WTC11 (cell line): Measurements from ENCODE around the gene SBF1. TPM values are rescaled to one million over a fixed set of nuclear protein-coding genes. Genes with fewer than 3 reads are reported as not detected.
"Not testable (repeated sequence)": the region's sequence is repeated elsewhere in the genome, so short reads cannot be mapped to it uniquely, and the experiment has no call there.

Experiments used
- ATAC-seq: fragments of 200-7000 bp; cut with Tn5 transposase; 2 replicates; pipeline ENCODE4 v1.10.0; 2021; ENCODE audit warnings: mild to moderate bottlenecking, moderate library complexity
- CTCF ChIA-PET: fragments of 300-600 bp; sonication (Branson Sonifier 250); formaldehyde crosslinking; loops from one replicate; lab custom pipeline; 2021; ENCODE audit warnings: antibody characterized with exemption; lab: Charles Lee
- POLR2A ChIA-PET: fragments of 350-600 bp; sonication (Branson Sonifier 250); formaldehyde crosslinking; loops from one replicate; lab custom pipeline; 2021; ENCODE audit warnings: antibody characterized with exemption; lab: Charles Lee
- DNase-seq: peaks from one replicate; pipeline ENCODE4 v3.0.0; 2021; ENCODE audit warnings: low spot score
- H3K27ac Mint-ChIP-seq: 2 replicates; pipeline ENCODE4 v1.8.0; 2021; ENCODE audit warnings: mixed read lengths
- H3K27me3 Mint-ChIP-seq: 2 replicates; pipeline ENCODE4 v1.8.0; 2021; ENCODE audit warnings: low read depth, mild to moderate bottlenecking, moderate library complexity, mixed read lengths
- H3K36me3 Mint-ChIP-seq: 2 replicates; pipeline ENCODE4 v1.8.0; 2021; ENCODE audit warnings: mixed read lengths
- H3K4me1 Mint-ChIP-seq: 2 replicates; pipeline ENCODE4 v1.8.0; 2022; ENCODE audit warnings: mixed read lengths
- H3K4me3 Mint-ChIP-seq: 2 replicates; pipeline ENCODE4 v1.8.0; 2021; ENCODE audit warnings: mild to moderate bottlenecking, moderate library complexity, mixed read lengths
- H3K9me3 Mint-ChIP-seq: 2 replicates; pipeline ENCODE4 v1.8.0; 2021; ENCODE audit warnings: mixed read lengths
- ELF4 ChIP-seq: sonication (generic); formaldehyde crosslinking; IDR thresholded peaks from 2 replicates; pipeline ENCODE4 v1.8.1; 2022; ENCODE audit warnings: low read depth, mild to moderate bottlenecking, moderate library complexity, missing genetic modification reagents
- GABPB1 ChIP-seq: sonication (generic); formaldehyde crosslinking; IDR thresholded peaks from 2 replicates; pipeline ENCODE4 v1.8.1; 2023; ENCODE audit warnings: mild to moderate bottlenecking, missing genetic modification reagents
- HMGA2 ChIP-seq: fragments of 250-450 bp; sonication (Bioruptor Pico); IDR thresholded peaks from 2 replicates; pipeline ENCODE4 v1.4.0; 2021; ENCODE audit warnings: mild to moderate bottlenecking, moderate library complexity
- RELA ChIP-seq: sonication (generic); formaldehyde crosslinking; IDR thresholded peaks from 2 replicates; pipeline ENCODE4 v1.8.1; 2022; ENCODE audit warnings: missing genetic modification reagents, mild to moderate bottlenecking, borderline replicate concordance
- SMAD4 ChIP-seq: sonication (generic); formaldehyde crosslinking; IDR thresholded peaks from 2 replicates; pipeline ENCODE4 v1.8.0; 2022; ENCODE audit warnings: mild to moderate bottlenecking, missing genetic modification reagents
- TEAD4 ChIP-seq: sonication (generic); formaldehyde crosslinking; IDR thresholded peaks from 2 replicates; pipeline ENCODE4 v1.8.0; 2022; ENCODE audit warnings: mild to moderate bottlenecking, missing genetic modification reagents
- ZNF121 ChIP-seq: sonication (generic); formaldehyde crosslinking; IDR thresholded peaks from 2 replicates; pipeline ENCODE4 v1.8.0; 2023; ENCODE audit warnings: missing genetic modification reagents
- ZNF416 ChIP-seq: fragments of 250-450 bp; sonication (Bioruptor Pico); IDR thresholded peaks from 2 replicates; pipeline ENCODE4 v1.9.0; 2021; ENCODE audit warnings: mild to moderate bottlenecking, inconsistent platforms
- total RNA-seq: library from RNA; stranded (reverse); gene quantifications from 3 replicates; pipeline ENCODE4 v1.2.3, GENCODE V29; 2021
- TF ChIP-seq, protein P1 (sequence below): sonication (generic); formaldehyde crosslinking; IDR thresholded peaks from 2 replicates; pipeline ENCODE4 v1.8.1; 2022; ENCODE audit warnings: missing genetic modification reagents, borderline replicate concordance
- TF ChIP-seq, protein P2 (sequence below): sonication (generic); formaldehyde crosslinking; IDR thresholded peaks from 2 replicates; pipeline ENCODE4 v1.8.1; 2023; ENCODE audit warnings: mild to moderate bottlenecking, missing genetic modification reagents, moderate library complexity
- TF ChIP-seq, protein P3 (sequence below): sonication (generic); formaldehyde crosslinking; IDR thresholded peaks from 2 replicates; pipeline ENCODE4 v1.8.1; 2022; ENCODE audit warnings: mild to moderate bottlenecking, moderate library complexity, missing genetic modification reagents
- TF ChIP-seq, protein P4 (sequence below): sonication (generic); formaldehyde crosslinking; IDR thresholded peaks from 2 replicates; pipeline ENCODE4 v1.8.1; 2022; ENCODE audit warnings: low read depth, missing genetic modification reagents, borderline replicate concordance
- TF ChIP-seq, protein P5 (sequence below): sonication (generic); formaldehyde crosslinking; IDR thresholded peaks from 2 replicates; pipeline ENCODE4 v1.8.0; 2023; ENCODE audit warnings: mild to moderate bottlenecking, missing genetic modification reagents
- TF ChIP-seq, protein P6 (sequence below): sonication (generic); formaldehyde crosslinking; IDR thresholded peaks from 2 replicates; pipeline ENCODE4 v1.8.0; 2022; ENCODE audit warnings: mild to moderate bottlenecking, missing genetic modification reagents
- TF ChIP-seq, protein P7 (sequence below): fragments of 250-450 bp; sonication (Bioruptor Pico); IDR thresholded peaks from 2 replicates; pipeline ENCODE4 v1.9.0; 2021; ENCODE audit warnings: moderate library complexity, mild to moderate bottlenecking, inconsistent platforms, borderline replicate concordance

SBF1 gene
- total RNA-seq, 1 experiment from 2014 or later, result 108 TPM

DNA sequence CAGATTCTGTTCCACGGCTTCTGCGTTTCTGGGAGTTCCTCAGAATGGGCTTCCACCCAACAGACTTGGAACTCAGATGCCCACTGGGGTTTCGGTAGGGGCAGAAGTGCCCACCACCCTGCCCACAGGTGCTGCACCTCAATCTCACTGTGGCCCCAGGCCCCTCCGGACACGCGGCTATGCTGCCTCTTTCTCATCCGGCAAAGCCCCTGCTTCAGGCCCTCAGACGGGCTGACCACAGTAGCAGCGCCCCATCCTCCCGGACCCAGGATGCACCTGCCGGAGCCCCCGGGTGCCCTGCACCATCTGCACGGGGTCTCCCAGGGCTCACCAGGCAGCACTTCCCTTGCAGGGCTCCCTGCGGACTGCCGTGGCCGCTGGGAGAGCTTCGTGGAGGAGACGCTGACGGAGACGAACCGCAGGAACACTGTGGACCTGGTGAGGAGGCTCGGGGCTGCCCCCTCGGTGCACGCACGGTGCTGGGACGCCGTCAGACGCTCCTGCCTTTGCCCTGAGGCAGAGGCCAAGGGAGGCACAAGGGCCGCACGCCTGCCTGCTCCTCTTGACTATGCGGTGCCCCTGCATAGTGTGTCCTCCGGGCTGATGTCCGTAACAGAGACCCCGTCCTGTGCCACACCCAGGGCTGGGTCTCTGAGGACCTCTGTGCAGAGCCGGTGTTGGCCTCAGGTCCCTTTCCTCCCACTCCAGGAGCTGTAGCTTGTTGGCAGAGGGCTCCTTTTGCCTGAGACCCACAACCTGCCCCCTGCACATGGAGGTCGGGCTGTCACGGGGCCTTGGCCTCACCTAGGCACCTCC lies 38.6 kb downstream of the SBF1 start:
- Mint-ChIP-seq H3K36me3 (peaks cover 9% of the 10 kb centered on the region), H3K9me3 (no peaks in the 10 kb centered on the region), H3K4me3 (no peak overlapping the region), H3K4me1 (no peaks in the 10 kb centered on the region), H3K27ac (no peak overlapping the region), H3K27me3 (no peaks in the 10 kb centered on the region)
- ChIA-PET CTCF (no interaction called here), POLR2A (no interaction called here)
- DNase-seq (no peak), ATAC-seq (no peak)
- TF ChIP-seq ZNF416 (CRISPR knock-in tag) (no peak), TEAD4 (CRISPR knock-in tag) (no peak), SMAD4 (no peak), ZNF121 (CRISPR knock-in tag) (no peak), GABPB1 (CRISPR knock-in tag) (no peak)
- TF ChIP-seq, protein P1, sequence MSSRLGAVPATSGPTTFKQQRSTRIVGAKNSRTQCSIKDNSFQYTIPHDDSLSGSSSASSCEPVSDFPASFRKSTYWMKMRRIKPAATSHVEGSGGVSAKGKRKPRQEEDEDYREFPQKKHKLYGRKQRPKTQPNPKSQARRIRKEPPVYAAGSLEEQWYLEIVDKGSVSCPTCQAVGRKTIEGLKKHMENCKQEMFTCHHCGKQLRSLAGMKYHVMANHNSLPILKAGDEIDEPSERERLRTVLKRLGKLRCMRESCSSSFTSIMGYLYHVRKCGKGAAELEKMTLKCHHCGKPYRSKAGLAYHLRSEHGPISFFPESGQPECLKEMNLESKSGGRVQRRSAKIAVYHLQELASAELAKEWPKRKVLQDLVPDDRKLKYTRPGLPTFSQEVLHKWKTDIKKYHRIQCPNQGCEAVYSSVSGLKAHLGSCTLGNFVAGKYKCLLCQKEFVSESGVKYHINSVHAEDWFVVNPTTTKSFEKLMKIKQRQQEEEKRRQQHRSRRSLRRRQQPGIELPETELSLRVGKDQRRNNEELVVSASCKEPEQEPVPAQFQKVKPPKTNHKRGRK (CRISPR knock-in tag), result no peak
- TF ChIP-seq, protein P2, sequence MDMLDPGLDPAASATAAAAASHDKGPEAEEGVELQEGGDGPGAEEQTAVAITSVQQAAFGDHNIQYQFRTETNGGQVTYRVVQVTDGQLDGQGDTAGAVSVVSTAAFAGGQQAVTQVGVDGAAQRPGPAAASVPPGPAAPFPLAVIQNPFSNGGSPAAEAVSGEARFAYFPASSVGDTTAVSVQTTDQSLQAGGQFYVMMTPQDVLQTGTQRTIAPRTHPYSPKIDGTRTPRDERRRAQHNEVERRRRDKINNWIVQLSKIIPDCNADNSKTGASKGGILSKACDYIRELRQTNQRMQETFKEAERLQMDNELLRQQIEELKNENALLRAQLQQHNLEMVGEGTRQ (CRISPR knock-in tag), result no peak
- TF ChIP-seq, protein P3, sequence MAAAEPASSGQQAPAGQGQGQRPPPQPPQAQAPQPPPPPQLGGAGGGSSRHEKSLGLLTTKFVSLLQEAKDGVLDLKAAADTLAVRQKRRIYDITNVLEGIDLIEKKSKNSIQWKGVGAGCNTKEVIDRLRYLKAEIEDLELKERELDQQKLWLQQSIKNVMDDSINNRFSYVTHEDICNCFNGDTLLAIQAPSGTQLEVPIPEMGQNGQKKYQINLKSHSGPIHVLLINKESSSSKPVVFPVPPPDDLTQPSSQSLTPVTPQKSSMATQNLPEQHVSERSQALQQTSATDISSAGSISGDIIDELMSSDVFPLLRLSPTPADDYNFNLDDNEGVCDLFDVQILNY (CRISPR knock-in tag), result no peak
- TF ChIP-seq, protein P4, sequence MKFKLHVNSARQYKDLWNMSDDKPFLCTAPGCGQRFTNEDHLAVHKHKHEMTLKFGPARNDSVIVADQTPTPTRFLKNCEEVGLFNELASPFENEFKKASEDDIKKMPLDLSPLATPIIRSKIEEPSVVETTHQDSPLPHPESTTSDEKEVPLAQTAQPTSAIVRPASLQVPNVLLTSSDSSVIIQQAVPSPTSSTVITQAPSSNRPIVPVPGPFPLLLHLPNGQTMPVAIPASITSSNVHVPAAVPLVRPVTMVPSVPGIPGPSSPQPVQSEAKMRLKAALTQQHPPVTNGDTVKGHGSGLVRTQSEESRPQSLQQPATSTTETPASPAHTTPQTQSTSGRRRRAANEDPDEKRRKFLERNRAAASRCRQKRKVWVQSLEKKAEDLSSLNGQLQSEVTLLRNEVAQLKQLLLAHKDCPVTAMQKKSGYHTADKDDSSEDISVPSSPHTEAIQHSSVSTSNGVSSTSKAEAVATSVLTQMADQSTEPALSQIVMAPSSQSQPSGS, result no peak
- TF ChIP-seq, protein P5, sequence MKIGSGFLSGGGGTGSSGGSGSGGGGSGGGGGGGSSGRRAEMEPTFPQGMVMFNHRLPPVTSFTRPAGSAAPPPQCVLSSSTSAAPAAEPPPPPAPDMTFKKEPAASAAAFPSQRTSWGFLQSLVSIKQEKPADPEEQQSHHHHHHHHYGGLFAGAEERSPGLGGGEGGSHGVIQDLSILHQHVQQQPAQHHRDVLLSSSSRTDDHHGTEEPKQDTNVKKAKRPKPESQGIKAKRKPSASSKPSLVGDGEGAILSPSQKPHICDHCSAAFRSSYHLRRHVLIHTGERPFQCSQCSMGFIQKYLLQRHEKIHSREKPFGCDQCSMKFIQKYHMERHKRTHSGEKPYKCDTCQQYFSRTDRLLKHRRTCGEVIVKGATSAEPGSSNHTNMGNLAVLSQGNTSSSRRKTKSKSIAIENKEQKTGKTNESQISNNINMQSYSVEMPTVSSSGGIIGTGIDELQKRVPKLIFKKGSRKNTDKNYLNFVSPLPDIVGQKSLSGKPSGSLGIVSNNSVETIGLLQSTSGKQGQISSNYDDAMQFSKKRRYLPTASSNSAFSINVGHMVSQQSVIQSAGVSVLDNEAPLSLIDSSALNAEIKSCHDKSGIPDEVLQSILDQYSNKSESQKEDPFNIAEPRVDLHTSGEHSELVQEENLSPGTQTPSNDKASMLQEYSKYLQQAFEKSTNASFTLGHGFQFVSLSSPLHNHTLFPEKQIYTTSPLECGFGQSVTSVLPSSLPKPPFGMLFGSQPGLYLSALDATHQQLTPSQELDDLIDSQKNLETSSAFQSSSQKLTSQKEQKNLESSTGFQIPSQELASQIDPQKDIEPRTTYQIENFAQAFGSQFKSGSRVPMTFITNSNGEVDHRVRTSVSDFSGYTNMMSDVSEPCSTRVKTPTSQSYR, result no peak
- TF ChIP-seq, protein P6, sequence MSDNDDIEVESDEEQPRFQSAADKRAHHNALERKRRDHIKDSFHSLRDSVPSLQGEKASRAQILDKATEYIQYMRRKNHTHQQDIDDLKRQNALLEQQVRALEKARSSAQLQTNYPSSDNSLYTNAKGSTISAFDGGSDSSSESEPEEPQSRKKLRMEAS (CRISPR knock-in tag), result no peak

DNA sequence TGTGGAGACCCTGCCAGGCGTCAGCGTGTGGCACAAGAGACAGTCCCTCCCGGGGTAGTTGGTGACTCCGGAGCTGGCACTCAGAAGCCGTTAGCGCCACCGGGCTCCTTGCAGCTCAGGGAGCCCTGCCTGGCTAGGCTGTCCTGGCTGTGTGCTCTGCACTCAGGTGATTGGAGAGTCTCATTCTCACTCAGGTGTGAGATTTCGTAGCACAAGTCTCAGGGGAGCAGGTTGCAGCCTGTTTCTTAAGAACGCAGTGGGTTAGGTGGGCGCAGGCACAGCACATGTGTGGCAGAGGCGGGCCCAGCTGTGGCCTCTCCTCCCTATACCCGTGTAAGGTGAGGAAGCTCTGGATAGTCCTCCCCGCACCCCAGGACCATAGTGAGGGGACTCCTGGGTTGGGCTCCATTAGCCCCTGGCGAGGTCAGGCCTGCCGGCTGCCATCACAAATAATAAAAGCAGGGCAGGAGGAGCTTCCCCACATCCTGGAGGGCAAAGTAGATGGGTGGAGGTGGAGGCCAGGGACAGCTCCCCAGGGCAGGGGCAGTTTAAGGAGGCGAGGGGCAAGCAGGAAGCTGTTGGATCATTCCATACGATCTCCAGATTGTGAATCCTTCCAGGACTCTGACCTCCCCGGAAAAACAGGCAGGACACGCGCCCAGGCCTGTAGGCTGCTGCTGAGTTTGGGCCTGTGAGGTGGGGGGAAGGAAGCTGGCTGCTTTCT lies 39.4 kb downstream of the SBF1 start:
- H3K4me3 Mint-ChIP-seq, result no peak overlapping the region
- H3K4me1 Mint-ChIP-seq, result no peaks in the 10 kb centered on the region
- POLR2A ChIA-PET, result no interaction called here
- no peaks in the 10 kb centered on the region for H3K27me3 Mint-ChIP-seq
- no peak overlapping the region for H3K27ac Mint-ChIP-seq
- DNase-seq, result no peak
- ATAC-seq, result no peak
- TF ChIP-seq, protein P6 (CRISPR knock-in tag), result no peak
- CTCF ChIA-PET, result no interaction called here
- H3K9me3 Mint-ChIP-seq, result no peaks in the 10 kb centered on the region
- peaks cover 15% of the 10 kb centered on the region for H3K36me3 Mint-ChIP-seq

DNA sequence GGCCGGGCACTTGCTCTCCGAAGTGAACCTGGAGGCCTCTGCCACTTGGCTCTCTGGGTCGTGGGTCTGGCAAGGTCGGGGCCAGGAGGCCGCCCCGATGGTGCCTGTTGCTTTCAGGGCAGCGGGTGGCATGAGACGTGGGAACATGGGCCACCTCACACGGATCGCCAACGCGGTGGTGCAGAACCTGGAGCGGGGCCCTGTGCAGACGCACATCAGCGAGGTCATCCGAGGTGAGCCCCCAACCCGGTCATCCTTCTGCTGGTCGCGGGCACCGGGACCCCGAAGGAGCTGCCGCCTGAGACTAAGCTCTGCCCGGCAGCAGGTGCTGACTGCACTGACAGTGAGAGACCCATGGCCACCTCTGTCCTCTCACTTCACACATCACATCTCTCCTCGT lies 40.0 kb downstream of the SBF1 start:
- no peak overlapping the region for H3K27ac Mint-ChIP-seq
- ChIA-PET POLR2A (no interaction called here), CTCF (interaction anchor here (0.6 kb wide), 1 partner anchor 56 kb away, joined by 3 read pairs; no protein-coding TSS in a partner anchor)
- no peak overlapping the region for H3K4me3 Mint-ChIP-seq
- no peaks in the 10 kb centered on the region for H3K27me3 Mint-ChIP-seq
- TF ChIP-seq ELF4 (CRISPR knock-in tag), result no peak
- TF ChIP-seq, protein P7, sequence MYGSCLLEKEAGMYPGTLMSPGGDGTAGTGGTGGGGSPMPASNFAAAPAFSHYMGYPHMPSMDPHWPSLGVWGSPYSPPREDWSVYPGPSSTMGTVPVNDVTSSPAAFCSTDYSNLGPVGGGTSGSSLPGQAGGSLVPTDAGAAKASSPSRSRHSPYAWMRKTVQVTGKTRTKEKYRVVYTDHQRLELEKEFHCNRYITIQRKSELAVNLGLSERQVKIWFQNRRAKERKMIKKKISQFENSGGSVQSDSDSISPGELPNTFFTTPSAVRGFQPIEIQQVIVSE (CRISPR knock-in tag), result no peak
- TF ChIP-seq RELA (CRISPR knock-in tag), result no peak
- TF ChIP-seq HMGA2 (CRISPR knock-in tag), result no peak
- H3K36me3 Mint-ChIP-seq, result peaks cover 19% of the 10 kb centered on the region
- no peaks in the 10 kb centered on the region for H3K4me1 Mint-ChIP-seq
- ATAC-seq (no peak), DNase-seq (no peak)
- H3K9me3 Mint-ChIP-seq, result no peaks in the 10 kb centered on the region

DNA sequence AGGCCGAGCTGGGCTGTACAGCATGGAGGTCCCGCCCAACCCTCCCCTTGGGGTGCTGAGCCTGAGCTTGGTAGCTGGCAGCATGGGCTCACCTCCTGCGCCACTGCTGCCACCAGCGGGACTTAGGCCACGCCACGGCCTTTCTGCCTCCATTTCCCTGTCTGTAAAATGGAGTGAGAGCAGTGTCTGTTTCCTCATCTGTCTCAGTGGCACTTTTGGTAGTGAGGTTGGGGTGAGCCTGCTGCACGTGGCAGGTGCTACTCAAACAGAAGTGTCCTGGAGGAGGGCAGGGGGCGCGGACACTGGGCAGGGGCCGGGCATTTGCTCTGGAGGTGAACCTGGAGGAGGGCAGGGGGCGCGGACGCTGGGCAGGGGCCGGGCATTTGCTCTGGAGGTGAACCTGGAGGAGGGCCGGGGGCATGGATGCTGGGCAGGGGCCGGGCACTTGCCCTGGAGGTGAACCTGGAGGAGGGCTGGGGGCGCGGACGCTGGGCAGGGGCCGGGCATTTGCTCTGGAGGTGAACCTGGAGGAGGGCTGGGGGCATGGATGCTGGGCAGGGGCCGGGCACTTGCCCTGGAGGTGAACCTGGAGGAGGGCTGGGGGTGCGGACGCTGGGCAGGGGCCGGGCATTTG lies 41.8 kb downstream of the SBF1 start:
- DNase-seq, H3K27me3 Mint-ChIP-seq, POLR2A ChIA-PET, ATAC-seq, H3K27ac Mint-ChIP-seq, CTCF ChIA-PET, H3K4me1 Mint-ChIP-seq, H3K4me3 Mint-ChIP-seq, H3K9me3 Mint-ChIP-seq: not testable (repeated sequence)
- H3K36me3 Mint-ChIP-seq, result peaks cover 36% of the 10 kb centered on the region
